AG04450 (cell line): Measurements from ENCODE around the gene ATP2C1. TPM values are rescaled to one million over a fixed set of nuclear protein-coding genes. Genes with fewer than 3 reads are reported as not detected.

Experiments used
- CTCF ChIA-PET: fragments of 300-600, 350-600 bp; formaldehyde crosslinking; extraction: SDS; loops from one replicate; lab custom pipeline; 2022; ENCODE audit warnings: antibody characterized with exemption, inconsistent platforms; lab: Charles Lee
- POLR2A ChIA-PET: fragments of 350-600 bp; formaldehyde crosslinking; extraction: SDS; loops from one replicate; lab custom pipeline; 2021; ENCODE audit warnings: antibody characterized with exemption, inconsistent platforms; lab: Yijun Ruan, JAX
- DNase-seq: peaks from one replicate; pipeline ENCODE4 v3.0.0-alpha.2; 2011; ENCODE audit warnings: low read depth, low spot score
- H3K27ac ChIP-seq: one replicate; pipeline ENCODE4 v1.5.1; 2012; ENCODE audit warnings: low read depth, low read length, control low read depth
- H3K27me3 ChIP-seq: one replicate; pipeline ENCODE4 v1.6.0; 2012; ENCODE audit warnings: low read length; ENCODE audit not compliant: control insufficient read depth, insufficient read depth
- H3K4me3 ChIP-seq: 2 replicates; pipeline ENCODE4 v1.5.1; 2011; ENCODE audit warnings: mild to moderate bottlenecking, low read depth, low read length, control low read depth
- H3K9me3 ChIP-seq: 2 replicates; pipeline ENCODE4 v1.5.1; 2012; ENCODE audit warnings: low read length; ENCODE audit not compliant: control insufficient read depth, insufficient read depth
- CTCF ChIP-seq: IDR thresholded peaks from 2 replicates; pipeline ENCODE4 v1.5.1; 2011; ENCODE audit warnings: low read depth, low read length, control low read depth, inconsistent platforms
- polyA plus RNA-seq: library from polyadenylated mRNA; depleted of rRNA; stranded (reverse); fragments of >200 nt; gene quantifications from 2 replicates; pipeline ENCODE4 v1.2.3, GENCODE V29; 2011

ATP2C1 gene
- polyA plus RNA-seq, 1 experiment = 103 TPM

- no peak for TF ChIP-seq CTCF
- POLR2A ChIA-PET = no interaction called here
- Histone ChIP-seq H3K9me3 (no peaks in the 10 kb centered on the region), H3K27ac (no peak overlapping the region), H3K27me3 (no peaks in the 10 kb centered on the region), H3K4me3 (no peak overlapping the region)
- CTCF ChIA-PET = no interaction called here
- no peak for DNase-seq
These were observed 62.8 kb downstream of the ATP2C1 start for GRCh38 chr3:130956721-130957120.

- POLR2A ChIA-PET = no interaction called here
These were observed 66.4 kb downstream of the ATP2C1 start for GRCh38 chr3:130960139-130960795.

GRCh38 chr3:130961458-130961857, 67.6 kb downstream of the ATP2C1 start:
- no peak for TF ChIP-seq CTCF
- H3K27ac ChIP-seq = no peak overlapping the region
- POLR2A ChIA-PET = no interaction called here
- no peaks in the 10 kb centered on the region for H3K9me3 ChIP-seq
- no peak overlapping the region for H3K4me3 ChIP-seq
- CTCF ChIA-PET = no interaction called here
- no peak for DNase-seq
- H3K27me3 ChIP-seq = no peaks in the 10 kb centered on the region

More at GRCh38 chr3:130960139-130960795, 66.4 kb downstream of the ATP2C1 start:
- Histone ChIP-seq H3K27me3 (no peaks in the 10 kb centered on the region), H3K4me3 (no peak overlapping the region), H3K9me3 (no peaks in the 10 kb centered on the region), H3K27ac (no peak overlapping the region)
- DNase-seq = no peak
- TF ChIP-seq CTCF = no peak
- CTCF ChIA-PET = no interaction called here

DNA sequence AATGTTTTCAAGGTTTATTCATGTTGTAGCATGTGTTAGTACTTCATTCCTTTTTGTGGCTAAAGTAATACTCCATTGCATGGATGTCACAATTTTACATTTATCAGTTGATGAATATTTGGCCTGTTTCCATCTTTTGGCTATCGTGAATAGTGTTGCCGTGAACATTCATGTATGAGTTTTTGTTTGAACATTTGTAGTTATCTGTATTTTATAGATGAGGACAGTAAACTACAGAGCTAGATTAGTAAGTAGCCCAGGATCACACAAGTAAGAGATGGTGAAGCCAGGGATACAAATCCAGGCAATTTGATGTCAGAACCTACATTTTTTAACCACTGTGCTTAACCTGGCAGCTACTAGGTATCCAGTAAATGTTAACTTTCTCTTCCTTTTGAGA, 69.6 kb downstream of the ATP2C1 start:
- POLR2A ChIA-PET = interaction anchor here (1.0 kb wide), 1 partner anchor 69 kb away, joined by 8 read pairs; the partner anchor contains the start of gene ATP2C1
- CTCF ChIA-PET = interaction anchor here (1.1 to 1.3 kb wide), 2 partner anchors 14 to 70 kb away, joined by 3 to 7 read pairs; partner anchors contain the start of gene ATP2C1

More for the DNA sequence above, 69.6 kb downstream of the ATP2C1 start:
- no peak for DNase-seq
- H3K27me3 ChIP-seq = no peaks in the 10 kb centered on the region
- H3K9me3 ChIP-seq = no peaks in the 10 kb centered on the region
- H3K27ac ChIP-seq = peak overlapping the region; percentile 76
- H3K4me3 ChIP-seq = no peak overlapping the region
- TF ChIP-seq CTCF = no peak
